A549 (cell line): ENCODE measurements around the gene SERINC3.

Experiments used
- CEBPB ChIP-seq, 2 experiments: fragments of >200 bp in 1 of 2; sonication (Bioruptor Twin) in 1 of 2; formaldehyde crosslinking in 1 of 2; IDR thresholded peaks; 2 replicates each; pipeline ENCODE4 v1.6.1; 2012 to 2016
- POLR2A ChIP-seq: IDR thresholded peaks from 2 replicates; pipeline ENCODE4 v1.6.1; 2012; ENCODE audit warnings: mild to moderate bottlenecking, low read length
- RAD21 ChIP-seq, 2 experiments: fragments of >200 bp in 1 of 2; sonication (Bioruptor Twin) in 1 of 2; formaldehyde crosslinking in 1 of 2; IDR thresholded peaks in 1 of 2; conservative IDR thresholded peaks in 1 of 2; 2 replicates in 1 of 2; 3 replicates in 1 of 2; pipeline ENCODE4 v1.6.1; 2012 to 2018; ENCODE audit warnings: inconsistent platforms in 1 of 2
- RFX5 ChIP-seq: fragments of 450-650 bp; IDR thresholded peaks from 2 replicates; pipeline ENCODE4 v1.7.1; 2014; ENCODE audit warnings: antibody characterized with exemption, mild to moderate bottlenecking, moderate library complexity
- ZFP36 ChIP-seq: fragments of 450-650 bp; IDR thresholded peaks from 2 replicates; pipeline ENCODE4 v1.6.1; 2014; ENCODE audit warnings: borderline replicate concordance; ENCODE audit not compliant: partially characterized antibody
- TF ChIP-seq, protein P1 (sequence below): fragments of >200 bp; sonication (Bioruptor Twin); formaldehyde crosslinking; IDR thresholded peaks from 3 replicates; pipeline ENCODE4 v1.5.1; 2016
- TF ChIP-seq, protein P2 (sequence below): fragments of 450-650 bp; IDR thresholded peaks from 2 replicates; pipeline ENCODE4 v1.6.1; 2014; ENCODE audit warnings: antibody characterized with exemption

DNA sequence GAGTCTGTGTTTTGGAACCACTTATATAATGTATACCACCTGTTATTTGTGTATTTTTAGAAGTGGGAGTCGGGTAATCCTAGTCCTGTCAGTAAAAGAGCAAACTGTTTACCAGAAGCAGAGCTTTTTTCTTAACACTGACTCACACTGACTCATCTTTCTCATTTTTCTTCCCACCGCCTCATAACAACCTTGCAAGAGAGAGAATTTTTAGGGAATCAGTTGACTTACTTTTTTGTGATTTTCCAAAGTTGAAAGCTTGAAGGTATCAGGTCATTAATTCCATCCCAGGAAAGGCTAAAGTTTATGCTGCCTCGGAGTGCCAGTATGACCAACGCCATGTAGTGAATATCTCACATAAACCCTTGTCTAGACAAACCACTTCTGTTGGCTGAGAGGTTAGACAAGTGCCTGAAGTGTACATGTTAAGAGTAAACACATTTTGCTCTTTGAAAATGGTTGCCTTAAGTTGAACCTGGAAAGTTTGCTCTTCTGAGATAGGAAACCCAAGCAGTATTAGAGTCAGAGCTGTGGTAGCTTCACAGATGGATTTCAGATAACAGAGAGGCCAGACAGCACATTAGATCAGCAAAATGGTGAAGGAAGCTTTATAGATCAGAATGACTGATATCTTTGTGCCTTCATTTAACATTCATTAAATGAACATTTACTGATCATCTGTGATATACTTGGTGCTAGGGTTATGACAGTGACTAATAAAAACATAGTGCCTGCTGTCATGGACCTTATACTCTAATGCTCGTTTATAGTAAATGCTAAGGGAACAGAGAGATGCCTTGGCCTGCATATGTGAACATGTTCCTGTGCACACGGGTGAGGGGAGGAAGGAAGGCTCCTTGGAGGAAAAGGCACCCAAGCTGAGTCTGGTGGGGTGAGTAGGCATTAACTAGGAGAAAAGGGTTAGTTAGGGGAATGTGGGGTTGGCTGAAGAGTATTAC is 31.4 kb upstream of the SERINC3 start:
- TF ChIP-seq, protein P1, sequence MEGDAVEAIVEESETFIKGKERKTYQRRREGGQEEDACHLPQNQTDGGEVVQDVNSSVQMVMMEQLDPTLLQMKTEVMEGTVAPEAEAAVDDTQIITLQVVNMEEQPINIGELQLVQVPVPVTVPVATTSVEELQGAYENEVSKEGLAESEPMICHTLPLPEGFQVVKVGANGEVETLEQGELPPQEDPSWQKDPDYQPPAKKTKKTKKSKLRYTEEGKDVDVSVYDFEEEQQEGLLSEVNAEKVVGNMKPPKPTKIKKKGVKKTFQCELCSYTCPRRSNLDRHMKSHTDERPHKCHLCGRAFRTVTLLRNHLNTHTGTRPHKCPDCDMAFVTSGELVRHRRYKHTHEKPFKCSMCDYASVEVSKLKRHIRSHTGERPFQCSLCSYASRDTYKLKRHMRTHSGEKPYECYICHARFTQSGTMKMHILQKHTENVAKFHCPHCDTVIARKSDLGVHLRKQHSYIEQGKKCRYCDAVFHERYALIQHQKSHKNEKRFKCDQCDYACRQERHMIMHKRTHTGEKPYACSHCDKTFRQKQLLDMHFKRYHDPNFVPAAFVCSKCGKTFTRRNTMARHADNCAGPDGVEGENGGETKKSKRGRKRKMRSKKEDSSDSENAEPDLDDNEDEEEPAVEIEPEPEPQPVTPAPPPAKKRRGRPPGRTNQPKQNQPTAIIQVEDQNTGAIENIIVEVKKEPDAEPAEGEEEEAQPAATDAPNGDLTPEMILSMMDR = no peak
- TF ChIP-seq RFX5 = no peak
- TF ChIP-seq, protein P2, sequence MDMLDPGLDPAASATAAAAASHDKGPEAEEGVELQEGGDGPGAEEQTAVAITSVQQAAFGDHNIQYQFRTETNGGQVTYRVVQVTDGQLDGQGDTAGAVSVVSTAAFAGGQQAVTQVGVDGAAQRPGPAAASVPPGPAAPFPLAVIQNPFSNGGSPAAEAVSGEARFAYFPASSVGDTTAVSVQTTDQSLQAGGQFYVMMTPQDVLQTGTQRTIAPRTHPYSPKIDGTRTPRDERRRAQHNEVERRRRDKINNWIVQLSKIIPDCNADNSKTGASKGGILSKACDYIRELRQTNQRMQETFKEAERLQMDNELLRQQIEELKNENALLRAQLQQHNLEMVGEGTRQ = no peak
- TF ChIP-seq POLR2A = no peak
- TF ChIP-seq ZFP36 = no peak
- TF ChIP-seq CEBPB (IDR thresholded peaks at IDR 0.05) = no peak
- TF ChIP-seq RAD21 (conservative IDR thresholded peaks at IDR 0.05 in 1 of 2, IDR thresholded peaks at IDR 0.05 in 1 of 2) = no peak
